Cardiac muscle cell (in vitro differentiated cells and primary cell): ENCODE results near the gene RELN. TPM values are rescaled to one million over a fixed set of nuclear protein-coding genes. Genes with fewer than 3 reads are reported as not detected.
"Not testable (repeated sequence)": the region's sequence is repeated elsewhere in the genome, so short reads cannot be mapped to it uniquely, and the experiment has no call there.

Experiments used
- DNase-seq, 2 donors: peaks; one replicate each; pipeline versions ENCODE4 v3.0.0 to v3.0.0-alpha.2; 2010 to 2017; ENCODE audit warnings: low read depth in 1 of 2, low spot score in 1 of 2
- H3K27ac ChIP-seq: fragments of 200-600 bp; sonication (generic); 2 replicates; pipeline ENCODE4 v1.5.1; 2016
- H3K27me3 ChIP-seq: fragments of 200-600 bp; sonication (generic); 2 replicates; pipeline ENCODE4 v1.6.0; 2016; ENCODE audit warnings: control low read depth
- H3K36me3 ChIP-seq: fragments of 200-600 bp; sonication (generic); 2 replicates; pipeline ENCODE4 v1.5.1; 2016; ENCODE audit warnings: control low read depth
- H3K4me1 ChIP-seq: fragments of 200-600 bp; sonication (generic); 2 replicates; pipeline ENCODE4 v1.8.1; 2017; ENCODE audit warnings: low read depth, mild to moderate bottlenecking, mixed run types
- H3K4me3 ChIP-seq: fragments of 200-600 bp; sonication (generic); 2 replicates; pipeline ENCODE4 v1.5.1; 2016; ENCODE audit warnings: mild to moderate bottlenecking
- H3K9me3 ChIP-seq: fragments of 200-600 bp; sonication (generic); 2 replicates; pipeline ENCODE4 v1.5.1; 2017; ENCODE audit warnings: low read depth, mild to moderate bottlenecking, control low read depth
- polyA plus RNA-seq: library from polyadenylated mRNA; unstranded; fragments of >200 nt; fragmentation: Nextera tagmentation; extraction: Ambion mirVana; gene quantifications from 2 replicates; pipeline ENCODE4 v1.2.1, GENCODE V29; 2016
- total RNA-seq: library from RNA; depleted of rRNA; stranded (reverse); fragments of >200 nt; gene quantifications from 2 replicates; pipeline ENCODE4 v1.2.3, GENCODE V29; 2016
- TF ChIP-seq, protein P1 (sequence below): IDR thresholded peaks from 2 replicates; pipeline ENCODE4 v1.5.1; 2012; ENCODE audit warnings: low read depth, mild to moderate bottlenecking, low read length

RELN gene
- 34.8 and 46.9 TPM in 2 replicates for total RNA-seq
- 19.2 and 27.1 TPM in 2 replicates for polyA plus RNA-seq

DNA sequence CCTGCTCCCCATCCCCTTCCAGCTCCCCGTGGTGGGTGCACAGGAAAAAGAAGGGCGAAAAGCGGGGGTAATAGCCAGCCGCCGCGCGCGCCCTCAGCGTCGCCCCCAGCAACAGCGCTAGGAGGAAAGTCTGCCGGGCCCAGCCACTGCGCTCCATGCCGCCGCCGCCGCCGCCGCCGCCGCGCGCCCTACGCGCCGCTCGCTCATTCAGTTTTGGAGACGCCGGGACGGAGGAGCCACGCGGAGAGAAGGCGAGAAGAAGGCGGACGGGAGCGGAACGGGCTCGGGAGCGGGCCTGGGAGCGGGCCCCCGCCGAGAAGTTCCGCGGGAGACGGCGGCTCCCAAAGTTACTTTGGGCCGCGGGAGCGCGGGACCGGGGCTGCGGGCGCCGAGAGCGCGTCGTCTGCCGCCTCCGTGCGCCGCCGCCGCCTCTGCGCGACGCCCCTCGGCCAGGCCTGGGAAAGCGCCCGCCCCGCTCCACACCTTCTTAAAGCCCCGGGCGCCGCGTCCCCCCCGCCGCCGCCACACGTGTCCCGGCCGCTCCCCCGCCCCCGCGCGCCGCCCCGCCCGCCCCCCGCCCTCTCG lies at the start of gene RELN:
RELN (minus strand) TSS at position 459 of the 585 bp plus-strand sequence; CDS start at position 157, 302 bp downstream.
- peak within 1 kb of the TSS; percentile 68 for H3K27ac ChIP-seq
- H3K4me1 ChIP-seq, result peaks cover 21% of the 10 kb centered on the region
- peak; percentile 53 to 80 for DNase-seq
- H3K4me3 ChIP-seq, result peak within 1 kb of the TSS; percentile 69
- TF ChIP-seq, protein P1, sequence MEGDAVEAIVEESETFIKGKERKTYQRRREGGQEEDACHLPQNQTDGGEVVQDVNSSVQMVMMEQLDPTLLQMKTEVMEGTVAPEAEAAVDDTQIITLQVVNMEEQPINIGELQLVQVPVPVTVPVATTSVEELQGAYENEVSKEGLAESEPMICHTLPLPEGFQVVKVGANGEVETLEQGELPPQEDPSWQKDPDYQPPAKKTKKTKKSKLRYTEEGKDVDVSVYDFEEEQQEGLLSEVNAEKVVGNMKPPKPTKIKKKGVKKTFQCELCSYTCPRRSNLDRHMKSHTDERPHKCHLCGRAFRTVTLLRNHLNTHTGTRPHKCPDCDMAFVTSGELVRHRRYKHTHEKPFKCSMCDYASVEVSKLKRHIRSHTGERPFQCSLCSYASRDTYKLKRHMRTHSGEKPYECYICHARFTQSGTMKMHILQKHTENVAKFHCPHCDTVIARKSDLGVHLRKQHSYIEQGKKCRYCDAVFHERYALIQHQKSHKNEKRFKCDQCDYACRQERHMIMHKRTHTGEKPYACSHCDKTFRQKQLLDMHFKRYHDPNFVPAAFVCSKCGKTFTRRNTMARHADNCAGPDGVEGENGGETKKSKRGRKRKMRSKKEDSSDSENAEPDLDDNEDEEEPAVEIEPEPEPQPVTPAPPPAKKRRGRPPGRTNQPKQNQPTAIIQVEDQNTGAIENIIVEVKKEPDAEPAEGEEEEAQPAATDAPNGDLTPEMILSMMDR, result no peak
- no peaks in the 10 kb centered on the region for H3K9me3 ChIP-seq
- H3K27me3 ChIP-seq, result peaks cover 7% of the 10 kb centered on the region
- no peaks in the 10 kb centered on the region for H3K36me3 ChIP-seq

DNA sequence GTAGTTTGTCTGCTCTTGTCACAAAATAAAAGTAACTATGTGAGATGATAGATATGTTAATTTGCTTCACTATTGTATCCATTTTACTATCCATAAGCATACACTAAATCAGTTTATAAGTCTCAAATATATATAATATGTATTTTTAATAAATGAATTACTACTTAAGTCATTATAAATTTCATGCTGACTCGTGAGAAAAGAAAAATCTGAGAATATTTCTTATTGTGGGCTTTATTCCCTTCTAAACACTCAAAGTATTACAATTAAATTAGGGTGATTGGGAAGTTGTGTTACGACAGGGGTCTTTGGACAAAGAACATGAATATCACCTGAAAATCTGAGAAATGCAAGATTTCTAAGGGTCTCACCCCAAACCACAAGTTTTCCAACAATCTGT lies 48.7 kb upstream of the RELN start:
- no peak overlapping the region for H3K4me3 ChIP-seq
- no peaks in the 10 kb centered on the region for H3K36me3 ChIP-seq
- TF ChIP-seq, protein P1, result no peak
- no peak overlapping the region for H3K27ac ChIP-seq
- no peaks in the 10 kb centered on the region for H3K9me3 ChIP-seq
- H3K27me3 ChIP-seq, result no peaks in the 10 kb centered on the region
- no peaks in the 10 kb centered on the region for H3K4me1 ChIP-seq
- DNase-seq, result no peak

DNA sequence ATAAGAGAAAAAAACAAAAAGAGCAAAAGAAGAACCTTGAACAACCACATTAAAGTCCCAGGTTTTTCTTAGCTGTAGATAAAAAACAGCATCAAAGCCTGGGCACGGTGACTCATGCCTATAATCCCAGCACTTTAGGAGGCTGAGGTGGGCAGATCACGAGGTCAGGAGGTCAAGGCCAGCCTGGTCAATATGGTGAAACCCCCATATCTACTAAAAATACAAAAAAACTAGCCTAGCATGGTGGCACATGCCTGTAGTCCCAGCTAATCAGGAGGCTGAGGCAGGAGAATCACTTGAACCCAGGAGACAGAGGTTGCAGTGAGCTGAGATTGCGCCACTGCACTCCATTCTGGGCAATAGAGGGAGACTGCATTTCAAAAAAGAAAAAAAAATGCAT lies 47.4 kb upstream of the RELN start:
- DNase-seq, H3K27me3 ChIP-seq, H3K9me3 ChIP-seq: not testable (repeated sequence)

GRCh38 chr7:104035351-104035750 lies 45.9 kb upstream of the RELN start:
- H3K4me3 ChIP-seq, result no peak overlapping the region
- no peaks in the 10 kb centered on the region for H3K9me3 ChIP-seq
- no peak overlapping the region for H3K27ac ChIP-seq
- no peaks in the 10 kb centered on the region for H3K27me3 ChIP-seq
- DNase-seq, result no peak
- no peaks in the 10 kb centered on the region for H3K36me3 ChIP-seq
- TF ChIP-seq, protein P1, result no peak
- H3K4me1 ChIP-seq, result no peaks in the 10 kb centered on the region

More for the DNA sequence above, 47.4 kb upstream of the RELN start:
- H3K27ac ChIP-seq, H3K36me3 ChIP-seq, H3K4me3 ChIP-seq, H3K4me1 ChIP-seq: not testable (repeated sequence)

DNA sequence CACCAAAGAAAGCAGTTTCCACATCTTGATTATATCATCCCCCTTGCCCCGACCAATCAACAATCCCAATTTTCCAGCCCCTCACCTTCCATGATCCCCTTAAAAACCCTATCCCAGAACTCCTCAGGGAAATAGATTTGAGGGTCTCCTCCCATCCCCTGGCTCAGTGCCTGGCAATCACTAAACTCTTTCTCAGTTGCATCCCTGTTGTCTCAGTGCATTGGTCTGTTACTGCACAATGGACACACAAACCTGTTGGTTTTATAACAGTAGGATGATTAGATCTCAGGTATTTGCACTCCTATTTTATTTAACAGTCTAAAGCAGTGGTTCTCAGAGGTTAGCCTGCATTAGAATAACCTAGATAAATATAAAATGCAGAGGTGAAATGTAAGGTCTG lies 45.2 kb upstream of the RELN start:
- H3K36me3 ChIP-seq, result no peaks in the 10 kb centered on the region
- H3K27ac ChIP-seq, result no peak overlapping the region
- no peaks in the 10 kb centered on the region for H3K27me3 ChIP-seq
- TF ChIP-seq, protein P1, result no peak
- H3K4me1 ChIP-seq, result no peaks in the 10 kb centered on the region
- DNase-seq, result no peak
- H3K9me3 ChIP-seq, result no peaks in the 10 kb centered on the region
- no peak overlapping the region for H3K4me3 ChIP-seq

GRCh38 chr7:104033837-104034236 lies 44.4 kb upstream of the RELN start:
- DNase-seq, result no peak
- Histone ChIP-seq H3K27ac (no peak overlapping the region), H3K4me1 (no peaks in the 10 kb centered on the region), H3K36me3 (no peaks in the 10 kb centered on the region), H3K27me3 (no peaks in the 10 kb centered on the region), H3K9me3 (no peaks in the 10 kb centered on the region), H3K4me3 (no peak overlapping the region)
- TF ChIP-seq, protein P1, result no peak
